ENCODE data around the gene EXT2. TPM values are rescaled to one million over a fixed set of nuclear protein-coding genes. Genes with fewer than 3 reads are reported as not detected.

Gene EXT2
- total RNA-seq, 1 donor from 2014 or later, result 35.6 TPM

DNA sequence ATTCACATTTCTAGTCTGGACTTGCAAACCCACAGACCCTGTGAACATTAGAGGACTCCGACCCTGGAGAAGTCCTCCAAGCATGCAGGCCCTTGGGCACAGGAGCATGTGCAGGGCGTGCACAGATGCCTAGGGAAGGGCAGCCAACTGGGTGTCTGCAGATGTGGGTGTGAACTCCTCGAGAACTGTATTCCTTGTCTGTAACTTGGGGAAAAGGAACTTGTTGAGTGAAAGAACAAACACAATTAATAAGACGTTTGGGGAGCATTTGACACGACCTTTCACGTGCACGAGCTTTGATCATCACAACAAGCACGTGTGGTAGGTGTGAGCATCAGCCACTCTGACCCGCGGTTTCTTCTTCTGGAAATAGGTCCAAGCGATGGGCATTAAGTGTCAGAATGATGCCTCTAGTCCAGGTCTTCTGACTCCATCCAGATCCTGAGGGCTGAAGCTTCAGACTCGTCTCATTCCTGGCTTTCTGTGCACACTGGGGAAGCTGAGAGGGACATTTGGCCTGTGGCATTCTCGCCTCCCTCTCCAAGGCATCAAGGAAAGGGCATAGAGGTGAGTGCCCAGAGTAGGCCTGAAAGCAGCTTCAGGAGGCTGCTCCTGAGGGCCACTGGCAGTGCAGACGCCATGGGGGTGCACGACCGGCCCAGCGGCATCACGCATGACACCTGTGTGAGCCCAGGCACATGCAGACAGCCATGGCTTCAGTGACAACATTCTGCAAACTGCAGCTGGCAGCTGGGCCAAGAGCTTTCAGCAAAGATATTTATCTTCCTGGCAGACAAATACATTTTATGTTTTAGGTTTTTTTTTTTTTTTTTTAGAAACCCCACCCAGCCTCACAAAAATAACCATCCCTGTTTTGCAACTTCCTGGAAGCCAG, 182.0 kb downstream of the EXT2 start:
- DNase-seq (ENCODE audit: low spot score), result no peak
- no peak overlapping the region for H3K4me3 Mint-ChIP-seq (ENCODE audit: low read depth)
- no peak overlapping the region for H3K27ac Mint-ChIP-seq
- H3K9me3 Mint-ChIP-seq, result no peaks in the 10 kb centered on the region
- peaks cover 2% of the 10 kb centered on the region for H3K27me3 Mint-ChIP-seq (ENCODE audit: low read depth)
- no peaks in the 10 kb centered on the region for H3K36me3 Mint-ChIP-seq (ENCODE audit: low read depth)
- intact Hi-C loops (cut with micrococcal nuclease), result no loop called here
- no peaks in the 10 kb centered on the region for H3K4me1 Mint-ChIP-seq (ENCODE audit: low read depth)

DNA sequence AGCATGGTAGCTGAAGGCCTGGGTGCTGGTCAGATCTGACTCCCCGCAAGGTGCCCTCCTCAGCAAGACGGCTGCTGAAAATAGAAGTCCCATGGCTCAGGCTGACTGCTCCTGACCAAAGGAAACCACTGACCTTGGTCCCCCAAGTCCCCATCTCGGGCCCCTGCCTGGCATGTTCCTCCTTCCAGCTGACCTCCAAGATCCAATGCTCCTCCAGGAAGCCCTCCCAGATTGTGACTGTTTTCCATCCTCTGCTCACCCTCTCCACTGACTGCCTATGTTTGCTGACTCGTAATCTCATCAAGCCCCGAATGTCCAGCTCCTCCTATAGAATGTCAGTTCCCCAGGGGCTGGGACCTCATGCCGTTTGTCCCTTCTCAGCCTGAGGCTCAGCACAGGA, 184.0 kb downstream of the EXT2 start:
- Mint-ChIP-seq H3K27me3 (ENCODE audit: low read depth) (peaks cover 2% of the 10 kb centered on the region), H3K4me3 (ENCODE audit: low read depth) (no peak overlapping the region), H3K27ac (no peak overlapping the region), H3K9me3 (no peaks in the 10 kb centered on the region), H3K4me1 (ENCODE audit: low read depth) (no peaks in the 10 kb centered on the region), H3K36me3 (ENCODE audit: low read depth) (no peaks in the 10 kb centered on the region)
- DNase-seq (ENCODE audit: low spot score), result no peak
- intact Hi-C loops (cut with micrococcal nuclease), result no loop called here

DNA sequence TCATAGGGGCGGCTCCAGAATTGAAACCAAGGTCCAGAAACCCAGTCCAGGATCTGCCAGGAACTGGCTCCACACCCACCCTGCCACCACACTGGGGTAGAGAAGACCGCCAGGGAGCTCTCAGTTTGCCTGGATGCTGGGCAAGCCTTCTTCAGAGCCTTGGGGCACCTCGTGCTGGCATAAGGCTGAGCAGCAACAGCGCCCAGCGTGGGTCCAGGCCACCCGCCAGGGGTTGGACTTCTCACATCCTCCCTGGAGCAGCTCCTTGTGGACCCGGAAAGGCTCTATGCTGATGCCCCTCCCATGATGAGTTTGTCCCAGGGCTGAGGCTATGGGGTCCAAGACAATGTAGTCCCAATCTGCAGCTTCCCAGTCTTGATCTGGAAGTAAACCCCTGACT, 184.8 kb downstream of the EXT2 start:
- DNase-seq (ENCODE audit: low spot score), result no peak
- H3K4me3 Mint-ChIP-seq (ENCODE audit: low read depth), result no peak overlapping the region
- no peaks in the 10 kb centered on the region for H3K9me3 Mint-ChIP-seq
- H3K36me3 Mint-ChIP-seq (ENCODE audit: low read depth), result no peaks in the 10 kb centered on the region
- no peak overlapping the region for H3K27ac Mint-ChIP-seq
- H3K4me1 Mint-ChIP-seq (ENCODE audit: low read depth), result no peaks in the 10 kb centered on the region
- peaks cover 2% of the 10 kb centered on the region for H3K27me3 Mint-ChIP-seq (ENCODE audit: low read depth)
- intact Hi-C loops (cut with micrococcal nuclease), result loop anchor here (10.0 kb wide), 1 partner anchor 165 kb away; no protein-coding TSS in a partner anchor

DNA sequence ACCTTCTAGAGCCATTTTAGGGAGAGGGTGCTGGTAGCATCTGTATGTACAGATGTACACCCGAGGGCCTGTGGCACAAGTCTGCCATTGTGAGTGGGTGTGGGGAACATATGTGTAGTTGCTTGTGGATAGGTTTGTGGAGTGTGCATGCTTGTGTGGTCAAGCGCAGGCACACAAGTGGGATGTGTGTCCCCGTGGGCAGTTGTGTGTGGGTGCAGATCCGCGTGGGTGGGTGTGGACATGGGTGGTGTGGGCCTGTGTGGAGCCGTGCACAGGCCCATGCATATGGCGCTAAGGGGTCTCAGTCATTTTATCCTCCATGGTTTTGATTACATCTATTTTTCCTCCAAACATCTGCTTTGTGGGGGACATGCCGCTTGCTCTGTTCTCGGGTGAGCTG, 185.7 kb downstream of the EXT2 start:
- no peak overlapping the region for H3K27ac Mint-ChIP-seq
- H3K4me3 Mint-ChIP-seq (ENCODE audit: low read depth), result no peak overlapping the region
- intact Hi-C loops (cut with micrococcal nuclease), result loop anchor here (10.0 kb wide), 1 partner anchor 166 kb away; no protein-coding TSS in a partner anchor
- no peak for DNase-seq (ENCODE audit: low spot score)
- no peaks in the 10 kb centered on the region for H3K4me1 Mint-ChIP-seq (ENCODE audit: low read depth)
- H3K9me3 Mint-ChIP-seq, result no peaks in the 10 kb centered on the region
- H3K27me3 Mint-ChIP-seq (ENCODE audit: low read depth), result peaks cover 2% of the 10 kb centered on the region
- H3K36me3 Mint-ChIP-seq (ENCODE audit: low read depth), result no peaks in the 10 kb centered on the region

DNA sequence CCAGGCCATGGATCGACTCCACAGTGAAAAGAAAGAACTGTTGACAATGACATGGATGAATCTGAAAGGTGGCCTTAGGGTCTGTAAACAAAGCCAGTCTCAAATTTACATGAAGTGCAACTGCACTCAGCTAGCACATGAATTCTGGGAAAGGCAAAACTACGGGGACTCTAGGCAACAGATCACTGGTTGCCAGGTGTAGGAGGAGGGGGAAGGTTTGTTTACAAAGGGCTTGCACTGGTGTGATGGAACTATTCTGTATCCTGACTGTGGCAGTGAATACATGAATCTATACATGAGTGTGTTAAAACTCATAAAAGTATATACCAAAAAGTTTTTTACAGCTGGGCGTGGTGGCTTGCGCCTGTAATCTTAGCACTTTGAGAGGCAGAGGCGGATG, 187.1 kb downstream of the EXT2 start:
- Mint-ChIP-seq H3K27me3 (ENCODE audit: low read depth) (peaks cover 2% of the 10 kb centered on the region), H3K9me3 (no peaks in the 10 kb centered on the region), H3K4me1 (ENCODE audit: low read depth) (no peaks in the 10 kb centered on the region), H3K4me3 (ENCODE audit: low read depth) (no peak overlapping the region), H3K27ac (no peak overlapping the region), H3K36me3 (ENCODE audit: low read depth) (no peaks in the 10 kb centered on the region)
- intact Hi-C loops (cut with micrococcal nuclease), result loop anchor here (10.0 kb wide), 1 partner anchor 168 kb away; no protein-coding TSS in a partner anchor
- DNase-seq (ENCODE audit: low spot score), result no peak

DNA sequence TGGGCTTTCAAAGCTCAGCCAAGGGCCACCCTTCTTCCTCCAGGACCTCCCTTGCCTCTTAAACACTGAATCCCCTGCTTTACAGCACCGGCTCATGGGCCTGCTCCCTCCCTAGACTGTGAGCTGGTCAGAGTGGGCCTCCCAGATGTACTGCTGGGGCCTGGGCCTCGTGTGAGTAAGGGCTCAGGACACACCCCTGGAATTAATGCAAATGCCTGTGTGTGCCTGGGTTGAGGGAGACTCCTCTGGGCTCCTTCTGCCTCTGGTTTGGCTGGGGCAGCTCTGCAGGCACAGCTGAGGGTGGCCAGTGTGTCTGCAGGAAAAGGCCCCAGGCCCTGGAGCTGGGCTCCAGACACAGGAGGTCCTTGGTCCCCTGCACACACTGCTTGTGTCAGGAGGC, 190.3 kb downstream of the EXT2 start:
- Mint-ChIP-seq H3K27me3 (ENCODE audit: low read depth) (no peaks in the 10 kb centered on the region), H3K4me3 (ENCODE audit: low read depth) (no peak overlapping the region), H3K4me1 (ENCODE audit: low read depth) (no peaks in the 10 kb centered on the region), H3K9me3 (no peaks in the 10 kb centered on the region), H3K36me3 (ENCODE audit: low read depth) (no peaks in the 10 kb centered on the region), H3K27ac (no peak overlapping the region)
- DNase-seq (ENCODE audit: low spot score), result no peak
- intact Hi-C loops (cut with micrococcal nuclease), result loop anchor here (1.0 to 10.0 kb wide), 2 partner anchors 171 to 253 kb away; no protein-coding TSS in a partner anchor

DNA sequence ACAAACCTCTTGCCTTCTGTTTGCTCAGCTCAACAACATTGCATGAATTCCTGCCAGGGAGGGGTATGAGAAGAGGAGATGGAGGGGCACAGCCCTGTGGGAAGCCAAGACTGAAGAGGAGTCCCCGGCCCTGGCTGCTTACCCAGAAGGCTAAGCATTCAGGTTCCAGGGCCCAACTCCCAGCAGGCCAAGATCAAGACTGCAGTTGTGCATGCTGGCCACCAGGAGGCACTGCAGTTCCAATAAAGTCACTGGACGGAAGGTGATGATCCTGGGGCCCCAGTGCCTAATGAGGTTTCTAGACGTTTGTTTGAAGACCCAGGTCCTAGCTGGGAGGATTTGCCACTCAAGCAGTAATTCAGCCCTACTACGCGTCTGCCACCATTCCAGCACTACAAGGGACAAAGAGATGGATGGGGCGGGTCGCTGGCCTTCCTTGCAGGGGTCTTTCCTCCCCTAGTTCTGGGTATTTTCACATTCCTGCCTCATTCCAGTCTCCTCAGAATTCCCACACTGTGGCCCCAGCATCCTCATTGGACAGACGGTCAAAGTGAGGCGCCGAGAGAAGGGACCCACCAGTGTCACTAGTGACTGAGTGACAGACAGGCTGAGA, 190.9 kb downstream of the EXT2 start:
- intact Hi-C loops (cut with micrococcal nuclease), result loop anchor here (1.0 to 10.0 kb wide), 2 partner anchors 172 to 252 kb away; no protein-coding TSS in a partner anchor
- H3K27ac Mint-ChIP-seq, result no peak overlapping the region
- no peak overlapping the region for H3K4me3 Mint-ChIP-seq (ENCODE audit: low read depth)
- no peaks in the 10 kb centered on the region for H3K9me3 Mint-ChIP-seq
- no peaks in the 10 kb centered on the region for H3K27me3 Mint-ChIP-seq (ENCODE audit: low read depth)
- H3K4me1 Mint-ChIP-seq (ENCODE audit: low read depth), result no peaks in the 10 kb centered on the region
- DNase-seq (ENCODE audit: low spot score), result peak; percentile 47
- no peaks in the 10 kb centered on the region for H3K36me3 Mint-ChIP-seq (ENCODE audit: low read depth)

DNA sequence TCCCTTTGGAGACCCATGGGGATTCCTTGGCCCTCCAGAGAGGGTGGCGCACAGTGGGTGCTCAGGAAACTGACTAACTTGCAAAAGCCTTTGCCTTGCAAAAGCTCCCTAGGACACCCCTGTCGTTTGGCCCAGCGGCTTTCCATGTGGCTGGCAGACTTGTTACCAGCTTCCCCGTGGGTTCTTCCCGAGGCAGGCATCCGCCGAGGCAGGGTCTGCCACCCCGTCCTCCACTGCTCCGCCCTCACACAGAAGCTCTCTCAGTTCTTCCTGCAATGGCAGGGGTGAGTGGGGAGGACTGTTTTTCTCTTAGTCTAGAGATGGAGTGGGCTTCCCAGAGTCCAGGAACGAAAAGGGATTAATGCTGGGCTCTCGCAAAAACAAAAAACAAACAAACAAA, 191.4 kb downstream of the EXT2 start:
- DNase-seq (ENCODE audit: low spot score), result no peak
- intact Hi-C loops (cut with micrococcal nuclease), result loop anchor here (1.0 to 10.0 kb wide), 2 partner anchors 172 to 251 kb away; no protein-coding TSS in a partner anchor
- H3K9me3 Mint-ChIP-seq, result no peaks in the 10 kb centered on the region
- H3K27me3 Mint-ChIP-seq (ENCODE audit: low read depth), result no peaks in the 10 kb centered on the region
- H3K27ac Mint-ChIP-seq, result no peak overlapping the region
- H3K4me3 Mint-ChIP-seq (ENCODE audit: low read depth), result no peak overlapping the region
- no peaks in the 10 kb centered on the region for H3K36me3 Mint-ChIP-seq (ENCODE audit: low read depth)
- H3K4me1 Mint-ChIP-seq (ENCODE audit: low read depth), result no peaks in the 10 kb centered on the region

DNA sequence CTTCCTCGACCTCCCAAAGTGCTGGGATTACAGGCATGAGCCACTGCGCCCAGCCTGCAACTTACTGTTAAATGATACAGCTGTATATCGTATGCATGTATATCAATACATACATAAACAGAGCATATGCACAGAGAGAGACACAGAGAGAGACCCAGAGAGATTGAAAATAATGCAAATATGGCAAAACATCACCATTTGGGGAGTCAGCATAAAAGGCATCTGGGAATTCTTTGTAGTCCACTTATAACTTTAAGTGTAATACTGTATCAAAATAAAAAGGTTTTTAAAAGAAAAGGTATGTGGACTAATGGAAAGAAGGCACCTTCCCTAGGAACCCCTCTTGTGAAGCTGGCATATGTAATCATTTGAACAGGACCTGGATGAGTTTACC, 192.7 kb downstream of the EXT2 start:
- Mint-ChIP-seq H3K27ac (no peak overlapping the region), H3K27me3 (ENCODE audit: low read depth) (peaks cover 2% of the 10 kb centered on the region)

DNA sequence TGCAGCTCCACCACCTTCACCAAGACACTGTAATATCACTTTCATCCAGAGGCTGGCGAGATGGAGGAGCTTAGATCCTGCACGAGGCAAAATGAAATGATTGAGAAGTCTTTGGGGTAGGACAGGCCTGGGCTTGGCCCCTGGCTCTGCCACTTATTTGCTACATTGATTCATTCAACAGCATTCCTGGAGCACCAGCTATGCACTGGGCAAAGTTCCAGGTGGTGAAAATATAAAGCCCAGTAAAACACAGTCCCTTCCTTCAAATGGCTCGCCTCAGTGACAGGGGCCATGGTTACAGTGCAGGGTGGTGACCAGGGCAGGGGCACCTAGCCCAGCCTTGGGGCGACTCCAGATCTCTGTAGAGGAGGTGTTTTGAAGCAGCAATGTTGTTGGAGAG, 194.7 kb downstream of the EXT2 start:
- Mint-ChIP-seq H3K27me3 (ENCODE audit: low read depth) (peaks cover 2% of the 10 kb centered on the region), H3K4me3 (ENCODE audit: low read depth) (no peak overlapping the region), H3K9me3 (no peaks in the 10 kb centered on the region), H3K27ac (no peak overlapping the region), H3K36me3 (ENCODE audit: low read depth) (no peaks in the 10 kb centered on the region), H3K4me1 (ENCODE audit: low read depth) (no peaks in the 10 kb centered on the region)
- intact Hi-C loops (cut with micrococcal nuclease), result no loop called here
- no peak for DNase-seq (ENCODE audit: low spot score)

More for the DNA sequence above, 192.7 kb downstream of the EXT2 start:
- intact Hi-C loops (cut with micrococcal nuclease), result loop anchor here (10.0 kb wide), 1 partner anchor 173 kb away; no protein-coding TSS in a partner anchor
- no peak overlapping the region for H3K4me3 Mint-ChIP-seq (ENCODE audit: low read depth)
- DNase-seq (ENCODE audit: low spot score), result no peak
- no peaks in the 10 kb centered on the region for H3K9me3 Mint-ChIP-seq
- H3K36me3 Mint-ChIP-seq (ENCODE audit: low read depth), result no peaks in the 10 kb centered on the region
- H3K4me1 Mint-ChIP-seq (ENCODE audit: low read depth), result no peaks in the 10 kb centered on the region

Other genes starting within 250 kb of the EXT2 start
- gene ALKBH3, start 214.8 kb upstream of the EXT2 start, total RNA-seq, result 32.2 and 32.7 TPM in 2 replicates
- 2.2 and 2.8 TPM in 2 replicates for gene C11orf96, start 153.0 kb upstream of the EXT2 start, total RNA-seq
- gene ACCSL, start 47.7 kb upstream of the EXT2 start, total RNA-seq, result not detected in 2 replicates
- gene ACCS, start 29.4 kb upstream of the EXT2 start, total RNA-seq, result 22.8 and 25.9 TPM in 2 replicates
- gene ALX4, start 214.5 kb downstream of the EXT2 start, total RNA-seq, result not detected in 2 replicates